Hematopoietic multipotent progenitor cell (in vitro differentiated cells): Measurements from ENCODE around the gene TBX15. TPM values are rescaled to one million over a fixed set of nuclear protein-coding genes. Genes with fewer than 3 reads are reported as not detected.

ENCODE experiments used
- DNase-seq, 3 donors: peaks; one replicate each; pipeline ENCODE4 v3.0.0-alpha.2; 2011 to 2015; ENCODE audit warnings: low read depth in 2 of 3, low spot score in 2 of 3
- total RNA-seq: library from RNA; depleted of rRNA; stranded (reverse); fragments of >200 nt; gene quantifications from one replicate; pipeline ENCODE4 v1.2.3, GENCODE V29; 2012

The TBX15 gene
- total RNA-seq, 1 donor, result under 0.01 TPM

DNA sequence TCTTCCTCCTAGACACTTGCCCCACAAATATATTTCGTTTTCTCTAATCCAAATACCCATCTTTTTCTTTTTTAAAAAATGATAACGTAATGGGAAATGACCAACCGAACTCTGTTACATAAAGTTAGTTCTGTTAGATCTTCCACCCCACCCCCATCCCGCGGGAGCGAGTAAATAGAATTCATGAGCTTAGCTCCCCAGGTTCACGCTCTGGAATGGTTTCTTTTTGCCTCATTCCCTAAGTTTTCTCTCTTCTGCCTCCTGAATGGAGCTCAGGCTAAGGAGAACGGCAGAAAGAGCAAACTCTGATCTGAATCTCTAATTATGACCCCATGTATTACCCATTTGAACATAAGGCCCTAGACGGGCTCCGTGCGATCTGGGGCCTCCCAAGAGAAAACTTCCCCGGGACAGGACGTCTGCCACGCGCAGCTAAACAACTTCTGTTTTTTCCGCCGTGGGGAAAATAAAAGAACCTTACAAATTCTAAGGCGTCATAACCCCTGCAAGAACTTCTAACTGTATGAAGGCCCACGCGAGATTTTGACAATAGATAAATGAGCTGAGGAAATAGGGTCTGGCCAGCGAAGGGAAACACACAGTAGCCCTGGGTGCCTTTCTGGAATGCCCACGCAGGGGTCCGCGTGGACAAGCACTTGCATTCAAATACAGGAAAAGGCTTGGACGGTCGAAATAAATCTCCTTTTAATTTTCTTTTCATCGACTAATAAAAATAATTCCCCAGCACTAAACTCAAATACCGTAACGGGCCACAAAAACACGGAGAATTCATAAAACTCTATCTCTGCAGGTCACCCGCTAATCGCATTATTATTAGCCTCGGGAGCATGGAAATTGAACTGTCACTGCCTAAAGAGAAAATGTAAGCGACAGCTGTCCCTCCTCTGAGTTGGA is 2.2 kb downstream of the TBX15 start:
- no peak for DNase-seq

GRCh38 chr1:118984722-118985639 is 3.2 kb downstream of the TBX15 start:
- DNase-seq, result peak in 1 of 3 donors; percentile 44

- peak in 1 of 3 donors; percentile 41 for DNase-seq
Measured at GRCh38 chr1:118984086-118984721, 3.9 kb downstream of the TBX15 start.

- no peak for DNase-seq
Measured at GRCh38 chr1:118983558-118984041, 4.5 kb downstream of the TBX15 start.

GRCh38 chr1:118982821-118983557 is 5.2 kb downstream of the TBX15 start:
- DNase-seq, result no peak

DNA sequence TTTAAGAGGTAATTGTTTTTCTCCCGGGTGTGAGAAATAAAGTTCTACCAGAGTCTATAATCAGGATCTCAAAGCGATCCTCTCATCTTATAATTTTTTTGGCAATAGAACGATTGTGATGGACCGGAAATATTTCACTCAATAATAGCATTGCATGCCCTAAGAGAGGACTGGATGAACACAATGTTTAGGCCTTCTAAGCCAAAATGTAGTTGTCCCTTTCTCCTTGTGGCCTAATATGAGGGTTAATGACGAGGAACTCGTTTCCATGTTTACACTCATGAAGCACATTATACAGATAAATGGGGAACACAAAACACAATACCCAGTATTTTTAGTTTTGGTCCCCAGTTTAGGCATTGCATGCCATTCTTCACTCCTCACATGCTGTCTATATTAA is 5.9 kb downstream of the TBX15 start:
- no peak for DNase-seq

GRCh38 chr1:118981436-118981835 is 6.7 kb downstream of the TBX15 start:
- no peak for DNase-seq

DNA sequence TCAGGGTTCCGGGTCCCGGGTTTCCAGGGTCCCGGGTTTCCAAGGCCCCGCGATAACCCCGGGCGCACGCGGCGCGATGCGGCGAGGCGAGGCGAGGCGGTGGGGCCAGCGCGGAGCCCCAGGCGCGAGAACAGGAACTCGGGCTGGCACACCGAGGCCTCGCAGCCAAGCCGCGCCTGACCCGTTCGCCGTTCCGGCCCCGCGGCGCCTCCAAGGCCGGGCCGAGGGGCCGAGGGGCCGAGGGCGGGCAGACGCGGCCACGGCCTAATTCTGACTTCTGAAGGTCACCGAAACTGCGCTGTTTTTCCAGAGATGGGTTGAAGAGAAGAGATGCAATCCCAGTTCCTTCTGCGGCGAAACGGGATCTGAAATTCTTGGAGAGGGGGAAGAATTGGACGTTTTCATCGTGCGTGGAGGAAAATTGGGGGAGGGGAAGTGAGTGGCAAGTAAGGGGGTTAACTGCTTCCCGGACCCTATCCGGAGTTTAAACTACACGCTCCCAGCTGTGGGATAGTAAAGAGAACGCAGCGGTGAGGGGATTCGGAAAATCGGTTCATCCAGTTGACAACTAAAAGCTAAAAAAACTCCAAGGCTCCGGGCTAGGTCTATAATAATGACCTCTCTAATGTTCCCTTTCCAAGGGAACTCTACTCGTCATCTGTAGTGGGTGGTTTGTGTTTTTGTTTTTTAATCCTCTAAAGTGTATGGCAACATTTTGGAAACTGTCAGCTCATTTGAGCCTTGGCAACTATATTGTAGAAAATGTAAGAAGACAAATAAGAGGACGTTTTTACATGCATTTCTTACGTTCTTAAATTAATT is 8.2 kb downstream of the TBX15 start:
- DNase-seq, result no peak

DNA sequence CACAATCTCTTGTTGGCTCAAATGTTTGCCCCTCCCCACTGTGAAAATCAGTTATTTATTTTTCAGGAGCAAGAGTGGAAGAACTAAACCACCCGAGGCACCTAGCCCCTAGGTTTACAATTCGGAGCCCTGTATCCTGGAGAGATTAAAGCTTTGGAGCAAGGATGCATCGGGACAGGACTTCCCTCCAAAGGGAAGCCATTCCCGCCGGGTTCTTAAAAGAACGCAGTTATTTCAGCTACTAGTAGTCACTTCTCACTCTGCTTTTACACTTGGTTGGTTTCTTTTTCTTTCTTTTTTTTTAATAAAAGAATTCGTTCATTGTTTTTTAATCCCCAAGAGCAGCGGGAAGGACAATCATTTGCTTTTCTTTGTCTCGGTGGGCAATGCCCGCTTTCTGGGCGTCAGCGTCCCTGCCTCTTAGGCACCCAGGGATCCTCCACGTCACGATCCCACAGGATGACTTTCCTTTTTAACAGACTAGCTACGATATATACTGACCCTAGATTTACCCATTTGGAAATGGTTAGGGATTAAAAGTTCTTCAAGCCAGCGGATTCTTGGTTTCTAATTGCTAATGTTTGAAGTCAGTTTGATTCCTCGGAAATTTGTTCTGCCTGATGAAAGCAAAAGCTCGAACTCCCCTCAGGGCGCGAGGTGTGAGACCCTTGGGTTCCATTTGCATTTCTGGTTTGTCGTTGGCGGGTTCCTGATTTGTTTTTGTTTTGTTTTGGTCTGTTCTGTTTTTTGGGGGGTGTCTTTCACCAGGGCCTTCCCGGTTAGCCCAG is 9.0 kb downstream of the TBX15 start:
- DNase-seq, result no peak

DNA sequence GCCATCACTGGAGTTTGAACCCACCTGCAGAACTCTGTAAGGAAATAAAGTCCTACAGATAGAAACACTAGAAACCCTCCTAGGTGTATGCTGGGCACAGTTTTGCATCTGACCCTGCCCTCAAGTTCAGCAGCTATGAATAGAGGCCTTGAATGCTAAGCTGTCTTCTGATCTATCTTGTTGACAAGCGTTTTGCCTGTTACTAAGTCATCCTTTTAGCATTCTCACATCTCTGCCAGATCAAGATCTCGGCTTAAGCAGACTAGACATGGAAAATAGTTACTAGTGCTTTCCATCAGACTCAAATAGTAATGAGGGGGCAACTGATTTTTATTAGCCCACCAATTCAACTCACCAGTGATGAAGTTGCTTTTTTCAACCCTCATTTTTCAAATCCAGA is 10.5 kb downstream of the TBX15 start:
- no peak for DNase-seq

DNA sequence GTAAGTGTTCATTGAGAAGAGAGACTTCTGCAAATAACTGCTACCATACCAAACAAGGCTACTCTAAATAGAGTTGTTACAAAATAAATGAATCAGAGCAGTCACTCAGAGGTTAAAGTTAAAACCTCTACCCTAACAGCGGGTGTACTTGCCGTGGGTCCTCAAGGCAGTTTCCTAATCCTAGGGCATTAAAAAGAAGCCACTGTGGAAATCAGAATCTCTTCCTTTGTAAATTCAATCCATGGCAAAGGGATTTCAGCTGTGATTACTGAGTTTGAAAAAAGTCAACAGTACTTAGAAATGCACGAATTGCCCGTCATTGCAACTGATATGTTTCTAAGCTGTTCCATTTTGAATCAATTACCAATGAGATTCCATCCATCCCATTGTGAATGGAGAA is 13.5 kb downstream of the TBX15 start:
- DNase-seq, result no peak

- no peak for DNase-seq
Measured at GRCh38 chr1:118973531-118974137, 14.5 kb downstream of the TBX15 start.

DNA sequence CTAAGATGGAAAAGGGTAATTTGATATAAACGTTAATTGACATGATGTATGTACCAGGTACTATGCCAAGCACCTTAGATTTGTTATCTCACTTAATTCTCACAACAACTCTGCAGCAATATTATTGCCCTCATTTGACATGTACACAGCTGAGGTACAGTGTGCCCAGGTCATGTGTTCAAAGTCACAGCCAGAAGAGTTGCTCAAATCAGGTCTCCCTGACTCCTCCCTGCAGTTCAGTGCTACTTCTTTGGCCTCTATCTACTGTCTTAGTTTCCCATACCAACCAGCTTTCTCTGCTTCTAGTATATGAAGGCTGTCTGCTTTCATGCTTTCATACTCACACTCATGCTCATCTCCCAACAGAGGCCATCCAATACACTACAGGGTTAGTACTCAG is 15.1 kb downstream of the TBX15 start:
- no peak for DNase-seq

DNA sequence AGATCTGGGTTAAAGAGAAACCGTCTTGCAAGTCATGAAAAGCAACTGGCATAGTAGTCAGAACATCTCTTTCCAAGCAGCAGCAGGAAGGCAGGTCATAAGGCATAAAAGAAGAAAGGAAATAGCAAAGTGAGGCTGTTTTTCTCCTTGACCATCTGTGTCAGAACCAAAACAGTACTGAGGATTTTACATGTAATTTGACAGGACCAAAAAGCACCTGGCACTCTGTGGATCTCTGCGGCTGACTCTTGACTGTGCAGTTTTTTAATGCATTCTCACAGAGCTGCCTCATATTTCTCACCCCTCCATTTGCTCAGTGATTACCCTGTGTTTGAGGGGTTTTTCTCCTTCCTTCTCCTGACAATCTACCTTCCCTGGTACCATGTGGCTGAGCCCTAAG is 17.7 kb downstream of the TBX15 start:
- no peak for DNase-seq

GRCh38 chr1:118963456-118964430 is 24.4 kb downstream of the TBX15 start:
- no peak for DNase-seq

DNA sequence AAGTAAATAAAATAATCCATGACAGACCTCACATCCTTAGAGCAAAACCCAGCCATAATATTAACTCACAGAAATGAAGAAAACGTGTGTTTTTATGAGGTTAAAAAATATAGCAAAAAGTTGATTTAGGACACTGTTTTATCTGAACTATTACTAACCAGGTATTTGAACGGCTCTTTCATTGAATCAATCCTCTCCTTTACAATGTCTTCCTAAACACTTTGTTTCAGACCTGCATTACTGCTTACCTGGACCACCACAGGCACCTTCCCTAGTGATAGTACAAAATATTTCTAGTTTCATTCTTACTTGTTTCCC is 25.0 kb downstream of the TBX15 start:
- no peak for DNase-seq

DNA sequence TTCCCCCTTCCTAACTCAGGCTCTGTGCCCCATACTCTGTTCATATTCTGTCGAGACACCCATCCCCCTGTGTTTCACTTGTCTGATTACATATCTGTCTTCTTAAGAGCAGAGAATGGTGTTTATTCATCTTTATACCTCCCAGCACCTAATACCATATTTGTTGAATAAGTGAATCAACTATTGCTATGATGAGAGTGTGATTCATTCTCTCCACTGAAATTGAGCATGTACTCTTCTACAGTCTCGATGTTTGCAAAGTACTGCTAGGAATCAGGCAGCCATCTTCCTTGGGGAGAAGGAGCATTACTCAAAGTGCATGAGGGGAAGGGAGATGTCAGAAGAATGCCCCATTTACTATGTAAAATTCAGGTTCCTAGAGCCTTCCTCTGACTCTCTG is 27.0 kb downstream of the TBX15 start:
- DNase-seq, result no peak
